ENCODE results near the gene GPR139. TPM values are rescaled to one million over a fixed set of nuclear protein-coding genes. Genes with fewer than 3 reads are reported as not detected.
A peak's percentile ranks its signal among the peaks of the same experiment; 100 is the strongest.

The GPR139 gene
- total and polyA plus RNA-seq, 4 donors: 0.72 to 5.9 (median 3.1) TPM

- WGBS (ENCODE audit: insufficient coverage): 55% methylated on average over 3 of the region's 3 CpGs
- H3K4me3 ChIP-seq (ENCODE audit: low read depth, low read length): no peak overlapping the region
- no peaks in the 10 kb centered on the region for H3K27me3 ChIP-seq (ENCODE audit: control insufficient read depth, insufficient read depth, low read length)
- H3K9me3 ChIP-seq (ENCODE audit: control insufficient read depth, insufficient read depth, low read length): no peaks in the 10 kb centered on the region
- H3K27ac ChIP-seq (ENCODE audit: low read depth, low read length): no peak overlapping the region
- no peaks in the 10 kb centered on the region for H3K36me3 ChIP-seq (ENCODE audit: control insufficient read depth, insufficient read depth, low read length)
- no peaks in the 10 kb centered on the region for H3K4me1 ChIP-seq (ENCODE audit: control insufficient read depth, insufficient read depth, low read length)
- DNase-seq (ENCODE audit: low read depth in 4 of 6, low spot score in 6 of 6): no peak
These were observed 20.5 kb upstream of the GPR139 start for GRCh38 chr16:20094157-20094556.

- Histone ChIP-seq H3K27me3 (ENCODE audit: control insufficient read depth, insufficient read depth, low read length) (no peaks in the 10 kb centered on the region), H3K9me3 (ENCODE audit: control insufficient read depth, insufficient read depth, low read length) (no peaks in the 10 kb centered on the region), H3K27ac (ENCODE audit: low read depth, low read length) (no peak overlapping the region), H3K36me3 (ENCODE audit: control insufficient read depth, insufficient read depth, low read length) (no peaks in the 10 kb centered on the region), H3K4me1 (ENCODE audit: control insufficient read depth, insufficient read depth, low read length) (no peaks in the 10 kb centered on the region), H3K4me3 (ENCODE audit: low read depth, low read length) (no peak overlapping the region)
- 75% methylated on average over 1 of the region's 3 CpGs for WGBS (ENCODE audit: insufficient coverage)
- no peak for DNase-seq (ENCODE audit: low read depth in 4 of 6, low spot score in 6 of 6)
These were observed 15.7 kb upstream of the GPR139 start for GRCh38 chr16:20089246-20089965.

- WGBS (ENCODE audit: insufficient coverage): 88% methylated on average over 4 of the region's 6 CpGs
- no peaks in the 10 kb centered on the region for H3K9me3 ChIP-seq (ENCODE audit: control insufficient read depth, insufficient read depth, low read length)
- H3K4me3 ChIP-seq (ENCODE audit: low read depth, low read length): no peak overlapping the region
- no peaks in the 10 kb centered on the region for H3K36me3 ChIP-seq (ENCODE audit: control insufficient read depth, insufficient read depth, low read length)
- H3K27ac ChIP-seq (ENCODE audit: low read depth, low read length): no peak overlapping the region
- H3K4me1 ChIP-seq (ENCODE audit: control insufficient read depth, insufficient read depth, low read length): no peaks in the 10 kb centered on the region
- DNase-seq (ENCODE audit: low read depth in 4 of 6, low spot score in 6 of 6): peak in 1 of 6 donors; percentile 32
- no peaks in the 10 kb centered on the region for H3K27me3 ChIP-seq (ENCODE audit: control insufficient read depth, insufficient read depth, low read length)
These were observed 11.0 kb upstream of the GPR139 start for GRCh38 chr16:20084624-20085226.

GRCh38 chr16:20079106-20079505 is 5.4 kb upstream of the GPR139 start:
- WGBS (ENCODE audit: insufficient coverage): 90% methylated on average over 4 of the region's 4 CpGs

GRCh38 chr16:20075243-20075642 is 1.6 kb upstream of the GPR139 start:
- no peaks in the 10 kb centered on the region for H3K9me3 ChIP-seq (ENCODE audit: control insufficient read depth, insufficient read depth, low read length)

More at GRCh38 chr16:20079106-20079505, 5.4 kb upstream of the GPR139 start:
- Histone ChIP-seq H3K9me3 (ENCODE audit: control insufficient read depth, insufficient read depth, low read length) (no peaks in the 10 kb centered on the region), H3K27ac (ENCODE audit: low read depth, low read length) (no peak overlapping the region), H3K4me3 (ENCODE audit: low read depth, low read length) (no peak overlapping the region), H3K27me3 (ENCODE audit: control insufficient read depth, insufficient read depth, low read length) (peaks cover 13% of the 10 kb centered on the region), H3K4me1 (ENCODE audit: control insufficient read depth, insufficient read depth, low read length) (peaks cover 10% of the 10 kb centered on the region), H3K36me3 (ENCODE audit: control insufficient read depth, insufficient read depth, low read length) (no peaks in the 10 kb centered on the region)
- DNase-seq (ENCODE audit: low read depth in 4 of 6, low spot score in 6 of 6): no peak

GRCh38 chr16:20074099-20074991 is 655 bp upstream of the GPR139 start:
- Histone ChIP-seq H3K9me3 (ENCODE audit: control insufficient read depth, insufficient read depth, low read length) (no peaks in the 10 kb centered on the region), H3K4me3 (ENCODE audit: low read depth, low read length) (peak overlapping the region; percentile 21), H3K27ac (ENCODE audit: low read depth, low read length) (no peak overlapping the region), H3K4me1 (ENCODE audit: control insufficient read depth, insufficient read depth, low read length) (peaks cover 26% of the 10 kb centered on the region), H3K36me3 (ENCODE audit: control insufficient read depth, insufficient read depth, low read length) (no peaks in the 10 kb centered on the region), H3K27me3 (ENCODE audit: control insufficient read depth, insufficient read depth, low read length) (peaks cover 28% of the 10 kb centered on the region)
- 4% methylated on average over 21 of the region's 34 CpGs for WGBS (ENCODE audit: insufficient coverage)
- DNase-seq (ENCODE audit: low read depth in 4 of 6, low spot score in 6 of 6): peak in 2 of 6 donors; percentile 49 to 81

More at GRCh38 chr16:20075243-20075642, 1.6 kb upstream of the GPR139 start:
- Histone ChIP-seq H3K36me3 (ENCODE audit: control insufficient read depth, insufficient read depth, low read length) (no peaks in the 10 kb centered on the region), H3K4me1 (ENCODE audit: control insufficient read depth, insufficient read depth, low read length) (peaks cover 26% of the 10 kb centered on the region), H3K27me3 (ENCODE audit: control insufficient read depth, insufficient read depth, low read length) (peaks cover 28% of the 10 kb centered on the region), H3K27ac (ENCODE audit: low read depth, low read length) (no peak overlapping the region), H3K4me3 (ENCODE audit: low read depth, low read length) (no peak overlapping the region)
- WGBS (ENCODE audit: insufficient coverage): 51% methylated on average over 4 of the region's 4 CpGs
- DNase-seq (ENCODE audit: low read depth in 4 of 6, low spot score in 6 of 6): no peak

- Histone ChIP-seq H3K27me3 (ENCODE audit: control insufficient read depth, insufficient read depth, low read length) (peaks cover 28% of the 10 kb centered on the region), H3K36me3 (ENCODE audit: control insufficient read depth, insufficient read depth, low read length) (no peaks in the 10 kb centered on the region), H3K27ac (ENCODE audit: low read depth, low read length) (no peak overlapping the region), H3K4me3 (ENCODE audit: low read depth, low read length) (peak overlapping the region; percentile 22), H3K4me1 (ENCODE audit: control insufficient read depth, insufficient read depth, low read length) (peaks cover 26% of the 10 kb centered on the region), H3K9me3 (ENCODE audit: control insufficient read depth, insufficient read depth, low read length) (peaks cover 2% of the 10 kb centered on the region)
- 7% methylated on average over 10 of the region's 11 CpGs for WGBS (ENCODE audit: insufficient coverage)
- no peak for DNase-seq (ENCODE audit: low read depth in 4 of 6, low spot score in 6 of 6)
These were observed 852 bp downstream of the GPR139 start for GRCh38 chr16:20072874-20073202.

GRCh38 chr16:20072146-20072873 is 1.4 kb downstream of the GPR139 start:
- peaks cover 26% of the 10 kb centered on the region for H3K4me1 ChIP-seq (ENCODE audit: control insufficient read depth, insufficient read depth, low read length)
- WGBS (ENCODE audit: insufficient coverage): 29% methylated on average over 9 of the region's 11 CpGs
- peaks cover 2% of the 10 kb centered on the region for H3K9me3 ChIP-seq (ENCODE audit: control insufficient read depth, insufficient read depth, low read length)
- H3K4me3 ChIP-seq (ENCODE audit: low read depth, low read length): peak overlapping the region; percentile 22
- H3K27ac ChIP-seq (ENCODE audit: low read depth, low read length): no peak overlapping the region
- no peaks in the 10 kb centered on the region for H3K36me3 ChIP-seq (ENCODE audit: control insufficient read depth, insufficient read depth, low read length)
- peaks cover 28% of the 10 kb centered on the region for H3K27me3 ChIP-seq (ENCODE audit: control insufficient read depth, insufficient read depth, low read length)
- DNase-seq (ENCODE audit: low read depth in 4 of 6, low spot score in 6 of 6): peak in 2 of 6 donors; percentile 61 to 70

GRCh38 chr16:20064931-20065330 is 8.8 kb downstream of the GPR139 start:
- Histone ChIP-seq H3K9me3 (ENCODE audit: control insufficient read depth, insufficient read depth, low read length) (peaks cover 2% of the 10 kb centered on the region), H3K36me3 (ENCODE audit: control insufficient read depth, insufficient read depth, low read length) (peaks cover 2% of the 10 kb centered on the region), H3K4me3 (ENCODE audit: low read depth, low read length) (no peak overlapping the region), H3K27me3 (ENCODE audit: control insufficient read depth, insufficient read depth, low read length) (no peaks in the 10 kb centered on the region), H3K4me1 (ENCODE audit: control insufficient read depth, insufficient read depth, low read length) (no peaks in the 10 kb centered on the region), H3K27ac (ENCODE audit: low read depth, low read length) (no peak overlapping the region)
- peak in 1 of 6 donors; percentile 33 for DNase-seq (ENCODE audit: low read depth in 4 of 6, low spot score in 6 of 6)
- WGBS (ENCODE audit: insufficient coverage): 70% methylated on average over 2 of the region's 2 CpGs

Data from spinal cord (tissue), 10 donors.